ENCODE data around the gene KLF3.

KLF3 gene

GRCh38 chr4:38673130-38673978, 9.4 kb downstream of the KLF3 start:
- DNase-seq (ENCODE audit: low read depth in 3 of 3, low spot score in 1 of 3), result no peak

- no peak for DNase-seq (ENCODE audit: low read depth in 3 of 3, low spot score in 1 of 3)
These were observed 10.5 kb downstream of the KLF3 start for GRCh38 chr4:38674258-38675144.

GRCh38 chr4:38675146-38676121, 11.4 kb downstream of the KLF3 start:
- peak; percentile 53 to 68 (median 66) for DNase-seq (ENCODE audit: low read depth in 3 of 3, low spot score in 1 of 3)

- no peak for DNase-seq (ENCODE audit: low read depth in 3 of 3, low spot score in 1 of 3)
These were observed 13.0 kb downstream of the KLF3 start for GRCh38 chr4:38676986-38677385.

GRCh38 chr4:38677441-38677840, 13.4 kb downstream of the KLF3 start:
- DNase-seq (ENCODE audit: low read depth in 3 of 3, low spot score in 1 of 3), result no peak

- no peak for DNase-seq (ENCODE audit: low read depth in 3 of 3, low spot score in 1 of 3)
These were observed 14.1 kb downstream of the KLF3 start for GRCh38 chr4:38678078-38678477.

- DNase-seq (ENCODE audit: low read depth in 3 of 3, low spot score in 1 of 3), result no peak
These were observed 15.9 kb downstream of the KLF3 start for GRCh38 chr4:38679921-38680320.

GRCh38 chr4:38681281-38681991, 17.4 kb downstream of the KLF3 start:
- no peak for DNase-seq (ENCODE audit: low read depth in 3 of 3, low spot score in 1 of 3)

GRCh38 chr4:38682336-38682735, 18.3 kb downstream of the KLF3 start:
- no peak for DNase-seq (ENCODE audit: low read depth in 3 of 3, low spot score in 1 of 3)

GRCh38 chr4:38683276-38683675, 19.3 kb downstream of the KLF3 start:
- DNase-seq (ENCODE audit: low read depth in 3 of 3, low spot score in 1 of 3), result no peak

- no peak for DNase-seq (ENCODE audit: low read depth in 3 of 3, low spot score in 1 of 3)
These were observed 20.3 kb downstream of the KLF3 start for GRCh38 chr4:38684271-38684670.

GRCh38 chr4:38684951-38685844, 21.2 kb downstream of the KLF3 start:
- no peak for DNase-seq (ENCODE audit: low read depth in 3 of 3, low spot score in 1 of 3)

GRCh38 chr4:38686682-38687081, 22.7 kb downstream of the KLF3 start:
- DNase-seq (ENCODE audit: low read depth in 3 of 3, low spot score in 1 of 3), result no peak

GRCh38 chr4:38687571-38688011, 23.6 kb downstream of the KLF3 start:
- no peak for DNase-seq (ENCODE audit: low read depth in 3 of 3, low spot score in 1 of 3)

GRCh38 chr4:38688676-38689355, 24.8 kb downstream of the KLF3 start:
- DNase-seq (ENCODE audit: low read depth in 3 of 3, low spot score in 1 of 3), result no peak

- DNase-seq (ENCODE audit: low read depth in 3 of 3, low spot score in 1 of 3), result no peak
These were observed 27.4 kb downstream of the KLF3 start for GRCh38 chr4:38691251-38692008.

GRCh38 chr4:38692421-38692820, 28.4 kb downstream of the KLF3 start:
- DNase-seq (ENCODE audit: low read depth in 3 of 3, low spot score in 1 of 3), result no peak

GRCh38 chr4:38693569-38693968, 29.6 kb downstream of the KLF3 start:
- no peak for DNase-seq (ENCODE audit: low read depth in 3 of 3, low spot score in 1 of 3)
